Measurements from ENCODE around the gene MRAS. TPM values are rescaled to one million over a fixed set of nuclear protein-coding genes. Genes with fewer than 3 reads are reported as not detected.

Gene MRAS
- total RNA-seq, 1 donor from 2014 or later: 349 TPM

- Histone ChIP-seq H3K4me3 (no peak overlapping the region), H3K27ac (replicated peaks) (no peak overlapping the region), H3K27me3 (ENCODE audit: low read depth) (peaks cover 7% of the 10 kb centered on the region), H3K4me1 (no peaks in the 10 kb centered on the region), H3K36me3 (no peaks in the 10 kb centered on the region), H3K9me3 (replicated peaks) (peaks cover 33% of the 10 kb centered on the region)
- DNase-seq: no peak
- TF ChIP-seq CTCF (IDR thresholded peaks at IDR 0.05; ENCODE audit: borderline replicate concordance): no peak
- intact Hi-C loops (cut with micrococcal nuclease): no loop called here
Measured at GRCh38 chr3:138310494-138310893, 37.9 kb upstream of the MRAS start.

- Histone ChIP-seq H3K9me3 (replicated peaks) (peaks cover 10% of the 10 kb centered on the region), H3K4me3 (no peak overlapping the region), H3K27me3 (ENCODE audit: low read depth) (peaks cover 2% of the 10 kb centered on the region), H3K4me1 (no peaks in the 10 kb centered on the region), H3K36me3 (no peaks in the 10 kb centered on the region), H3K27ac (replicated peaks) (no peak overlapping the region)
- no peak for TF ChIP-seq CTCF (IDR thresholded peaks at IDR 0.05; ENCODE audit: borderline replicate concordance)
- no peak for DNase-seq
- intact Hi-C loops (cut with micrococcal nuclease): no loop called here
Measured at GRCh38 chr3:138314751-138315150, 33.6 kb upstream of the MRAS start.

GRCh38 chr3:138317687-138318086, 30.7 kb upstream of the MRAS start:
- intact Hi-C loops (cut with micrococcal nuclease): no loop called here
- Histone ChIP-seq H3K4me1 (no peaks in the 10 kb centered on the region), H3K27ac (replicated peaks) (no peak overlapping the region), H3K36me3 (no peaks in the 10 kb centered on the region), H3K9me3 (replicated peaks) (no peaks in the 10 kb centered on the region), H3K4me3 (no peak overlapping the region), H3K27me3 (ENCODE audit: low read depth) (no peaks in the 10 kb centered on the region)
- no peak for TF ChIP-seq CTCF (IDR thresholded peaks at IDR 0.05; ENCODE audit: borderline replicate concordance)
- DNase-seq: no peak

GRCh38 chr3:138323971-138324370, 24.4 kb upstream of the MRAS start:
- peaks cover 14% of the 10 kb centered on the region for H3K4me1 ChIP-seq
- no peak for TF ChIP-seq CTCF (IDR thresholded peaks at IDR 0.05; ENCODE audit: borderline replicate concordance)
- no peak overlapping the region for H3K27ac ChIP-seq (replicated peaks)
- H3K27me3 ChIP-seq (ENCODE audit: low read depth): no peaks in the 10 kb centered on the region
- H3K36me3 ChIP-seq: no peaks in the 10 kb centered on the region
- no peaks in the 10 kb centered on the region for H3K9me3 ChIP-seq (replicated peaks)
- no peak overlapping the region for H3K4me3 ChIP-seq
- intact Hi-C loops (cut with micrococcal nuclease): no loop called here
- DNase-seq: no peak

GRCh38 chr3:138325990-138326389, 22.4 kb upstream of the MRAS start:
- intact Hi-C loops (cut with micrococcal nuclease): no loop called here
- Histone ChIP-seq H3K9me3 (replicated peaks) (no peaks in the 10 kb centered on the region), H3K27ac (replicated peaks) (no peak overlapping the region), H3K4me3 (no peak overlapping the region), H3K4me1 (peaks cover 25% of the 10 kb centered on the region), H3K36me3 (no peaks in the 10 kb centered on the region), H3K27me3 (ENCODE audit: low read depth) (no peaks in the 10 kb centered on the region)
- no peak for DNase-seq
- no peak for TF ChIP-seq CTCF (IDR thresholded peaks at IDR 0.05; ENCODE audit: borderline replicate concordance)
